Astrocyte (in vitro differentiated cells and primary cell): ENCODE results near the gene IGSF6.

ENCODE experiments used
- CTCF ChIP-seq: IDR thresholded peaks from 2 replicates; pipeline ENCODE4 v1.5.1; 2011; ENCODE audit warnings: low read depth, mild to moderate bottlenecking, inconsistent platforms, low read length, moderate library complexity; ENCODE audit not compliant: insufficient read depth
- EZH2 ChIP-seq: IDR thresholded peaks from 2 replicates; pipeline ENCODE4 v1.6.1; 2012; ENCODE audit warnings: mild to moderate bottlenecking, low read length, inconsistent platforms; ENCODE audit not compliant: insufficient read depth

- TF ChIP-seq CTCF = no peak
- no peak for TF ChIP-seq EZH2
Measured at GRCh38 chr16:21617607-21618006, 34.8 kb downstream of the IGSF6 start.
